GM12891 (cell line): ENCODE results near the gene FLVCR1.
A peak's percentile ranks its signal among the peaks of the same experiment; 100 is the strongest.

Experiments
- DNase-seq: peaks from one replicate; pipeline ENCODE4 v3.0.0; 2011; ENCODE audit warnings: low spot score; ENCODE audit not compliant: insufficient read length
- FAIRE-seq: peaks from 2 replicates; lab custom pipeline; 2011; peaks lifted over from hg19 to GRCh38; lab: Jason Lieb, UNC
- PAX5 ChIP-seq: IDR thresholded peaks from 2 replicates; pipeline ENCODE4 v1.6.1; 2011; ENCODE audit warnings: low read length, moderate library complexity, mild to moderate bottlenecking; ENCODE audit not compliant: insufficient read depth, severe bottlenecking
- POLR2A ChIP-seq: IDR thresholded peaks from 2 replicates; pipeline ENCODE4 v1.6.1; 2011; ENCODE audit warnings: low read depth, low read length, control low read depth
- POLR2AphosphoS5 ChIP-seq: IDR thresholded peaks from 2 replicates; pipeline ENCODE4 v1.6.1; 2011; ENCODE audit warnings: low read depth, low read length, control low read depth
- POU2F2 ChIP-seq: IDR thresholded peaks from 2 replicates; pipeline ENCODE4 v1.6.1; 2011; ENCODE audit warnings: low read depth, mild to moderate bottlenecking, control low read depth, low read length, moderate library complexity
- SPI1 ChIP-seq: IDR thresholded peaks from 2 replicates; pipeline ENCODE4 v1.6.1; 2011; ENCODE audit warnings: low read depth, low read length, control low read depth
- TAF1 ChIP-seq: IDR thresholded peaks from 2 replicates; pipeline ENCODE4 v1.6.1; 2011; ENCODE audit warnings: low read depth, low read length, control low read depth

FLVCR1 gene

GRCh38 chr1:212943393-212943710 is 85.3 kb downstream of the FLVCR1 start:
- peak; percentile 77 for FAIRE-seq
- TF ChIP-seq POLR2AphosphoS5 (no peak), TAF1 (no peak), POLR2A (no peak), POU2F2 (no peak), SPI1 (no peak), PAX5 (no peak)
- DNase-seq: no peak

DNA sequence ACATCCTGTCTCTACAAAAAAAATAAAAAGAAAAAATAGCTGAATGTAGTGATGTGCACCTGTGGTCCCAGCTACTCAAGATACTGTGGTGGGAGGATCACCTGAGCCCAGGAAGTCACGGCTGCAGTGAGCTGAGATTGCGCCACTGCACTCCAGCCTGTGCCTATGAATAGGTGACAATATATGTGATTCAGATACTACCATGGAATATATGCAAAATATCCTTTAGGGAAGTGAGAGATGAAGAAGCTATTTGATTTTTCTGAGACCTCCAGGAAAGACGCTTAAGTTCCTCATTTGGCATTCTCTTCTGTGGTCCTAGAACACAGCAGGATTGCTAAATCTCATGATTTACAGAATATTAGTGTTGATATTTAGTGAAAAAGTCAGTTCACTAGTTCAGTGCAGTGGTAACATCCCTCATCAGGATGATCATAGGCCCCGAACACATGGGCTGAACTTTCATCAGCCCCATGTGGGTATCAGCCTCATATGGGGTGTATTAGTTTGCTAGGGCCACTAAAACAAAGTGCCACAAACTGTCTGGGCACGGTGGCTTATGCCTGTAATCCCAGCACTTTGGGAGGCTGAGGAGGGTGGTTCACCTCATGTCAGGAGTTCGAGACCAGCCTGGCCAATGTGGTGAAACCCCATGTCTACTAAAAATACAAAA is 86.3 kb downstream of the FLVCR1 start:
- peak; percentile 82 for FAIRE-seq
- no peak for TF ChIP-seq POU2F2
- TF ChIP-seq SPI1: peak; percentile 76
- TF ChIP-seq POLR2A: no peak
- DNase-seq: no peak

DNA sequence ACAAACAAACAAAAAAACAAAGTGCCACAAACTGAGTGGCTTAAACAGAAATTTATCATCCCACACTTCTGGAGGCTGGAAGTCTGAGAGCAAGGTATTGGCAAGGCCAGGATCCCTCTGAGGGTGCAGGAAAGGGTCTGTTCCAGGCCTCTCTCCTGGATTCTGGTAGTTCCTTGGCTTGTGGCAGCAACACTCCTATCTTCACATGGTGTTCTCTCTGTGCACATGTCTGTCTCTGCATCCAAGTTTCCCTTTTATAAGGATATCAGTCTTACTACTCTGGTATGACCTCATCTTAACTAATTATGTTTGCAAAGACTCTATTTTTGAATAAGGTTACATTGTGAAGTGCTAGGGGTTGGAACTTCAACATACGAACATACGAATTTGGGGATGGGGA is 87.0 kb downstream of the FLVCR1 start:
- no peak for TF ChIP-seq TAF1
- TF ChIP-seq POU2F2: no peak
- no peak for TF ChIP-seq POLR2A
- TF ChIP-seq POLR2AphosphoS5: no peak
- TF ChIP-seq SPI1: no peak
- no peak for TF ChIP-seq PAX5
- FAIRE-seq (no peak), DNase-seq (no peak)

DNA sequence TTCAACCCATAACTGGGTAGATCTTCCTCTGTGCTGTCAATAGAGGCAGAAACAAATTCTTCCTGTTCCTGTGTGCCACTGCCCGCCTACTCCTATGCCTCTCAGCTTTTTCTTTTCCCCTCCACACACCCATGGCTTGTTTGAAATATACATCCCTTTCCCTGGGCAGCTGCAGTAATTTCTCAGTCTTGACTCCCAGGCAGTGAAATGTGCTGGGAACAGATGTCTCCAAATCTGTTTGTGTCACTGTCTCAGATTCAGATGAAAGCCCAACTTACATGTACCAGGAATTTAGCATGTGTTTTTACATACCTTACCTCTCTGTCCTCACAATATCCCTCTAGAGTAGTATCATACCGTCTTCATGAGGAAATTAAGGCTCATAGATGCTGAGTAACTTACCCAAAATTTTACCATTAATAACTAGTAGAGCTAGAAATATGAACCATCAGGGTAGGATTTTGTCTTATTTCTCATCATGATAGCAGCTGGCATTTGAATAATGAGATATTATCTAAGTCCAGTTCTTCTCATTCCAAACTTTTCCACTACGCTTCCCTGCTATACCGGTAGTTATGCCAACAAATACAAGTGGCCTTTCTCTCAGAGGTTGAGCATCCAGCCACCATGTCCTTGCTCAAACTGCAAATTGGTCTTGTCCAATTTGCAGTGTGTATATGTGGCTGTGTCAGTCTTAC is 87.5 kb downstream of the FLVCR1 start:
- DNase-seq (no peak), FAIRE-seq (peak; percentile 62)
- no peak for TF ChIP-seq TAF1
- no peak for TF ChIP-seq POLR2A
- TF ChIP-seq POU2F2: no peak
- TF ChIP-seq PAX5: no peak
- TF ChIP-seq POLR2AphosphoS5: no peak
- no peak for TF ChIP-seq SPI1

GRCh38 chr1:212946872-212947271 is 88.8 kb downstream of the FLVCR1 start:
- DNase-seq (no peak), FAIRE-seq (no peak)
- TF ChIP-seq POLR2A (no peak), SPI1 (peak; percentile 69)
